ENCODE results near the gene RASGRP3. TPM values are rescaled to one million over a fixed set of nuclear protein-coding genes. Genes with fewer than 3 reads are reported as not detected.

RASGRP3 gene
- total RNA-seq, 2 donors from 2014 or later: 0.73 to 21.0 TPM

DNA sequence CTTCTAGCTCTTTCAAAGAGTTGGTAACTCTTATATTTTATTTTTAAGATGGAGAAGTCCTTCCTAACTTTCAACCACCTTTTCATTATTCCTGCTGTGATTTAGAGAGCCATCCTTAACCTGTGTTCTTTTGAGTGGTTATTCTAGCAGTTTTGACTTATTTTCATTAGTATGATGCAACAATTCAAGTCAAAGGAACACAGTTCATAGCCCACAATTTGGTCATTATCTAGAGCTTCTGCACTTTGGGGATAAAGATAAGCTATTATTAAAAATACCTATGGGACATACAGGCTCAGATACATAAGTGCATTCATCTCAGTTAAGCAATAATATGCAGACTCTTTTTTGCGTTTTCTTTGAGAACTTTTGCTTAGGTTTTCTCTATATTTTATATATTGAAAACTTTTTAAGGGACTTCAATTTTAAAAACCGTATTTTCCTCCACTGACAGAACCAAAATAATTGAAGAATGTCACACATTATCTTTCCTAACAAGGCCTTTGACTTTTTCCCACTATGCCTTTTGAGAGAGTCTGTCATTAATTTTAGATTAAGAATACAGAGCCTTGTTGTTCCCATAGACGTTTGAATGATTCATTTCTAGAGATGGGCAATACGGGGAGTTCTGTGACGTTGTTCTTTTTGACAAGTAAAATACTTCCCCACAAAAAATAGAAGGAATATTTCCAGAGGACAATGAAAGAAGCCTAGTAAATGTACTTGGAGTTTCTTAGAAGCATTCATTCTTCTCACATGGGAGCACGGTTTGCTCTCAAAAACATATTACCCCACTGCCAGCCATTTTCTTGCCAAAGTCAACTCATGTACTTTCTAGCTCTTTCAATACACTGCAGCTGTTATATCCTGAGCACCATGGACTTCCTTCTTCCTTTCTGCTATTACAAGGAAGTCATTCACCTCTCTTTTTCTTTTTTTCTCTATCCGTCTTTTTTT lies 42.9 kb upstream of the RASGRP3 start:
- intact Hi-C loops (cut with DNase I): no loop called here
- H3K9me3 ChIP-seq: no peaks in the 10 kb centered on the region
- no peaks in the 10 kb centered on the region for H3K36me3 ChIP-seq
- H3K27me3 ChIP-seq (replicated peaks; ENCODE audit: insufficient read depth): no peaks in the 10 kb centered on the region
- H3K4me1 ChIP-seq (replicated peaks): no peaks in the 10 kb centered on the region
- no peak overlapping the region for H3K27ac ChIP-seq
- 75% methylated on average over 7 of the region's 7 CpGs for WGBS
- DNase-seq (ENCODE audit: low spot score): no peak
- no peak overlapping the region for H3K4me3 ChIP-seq
- TF ChIP-seq, protein P1, sequence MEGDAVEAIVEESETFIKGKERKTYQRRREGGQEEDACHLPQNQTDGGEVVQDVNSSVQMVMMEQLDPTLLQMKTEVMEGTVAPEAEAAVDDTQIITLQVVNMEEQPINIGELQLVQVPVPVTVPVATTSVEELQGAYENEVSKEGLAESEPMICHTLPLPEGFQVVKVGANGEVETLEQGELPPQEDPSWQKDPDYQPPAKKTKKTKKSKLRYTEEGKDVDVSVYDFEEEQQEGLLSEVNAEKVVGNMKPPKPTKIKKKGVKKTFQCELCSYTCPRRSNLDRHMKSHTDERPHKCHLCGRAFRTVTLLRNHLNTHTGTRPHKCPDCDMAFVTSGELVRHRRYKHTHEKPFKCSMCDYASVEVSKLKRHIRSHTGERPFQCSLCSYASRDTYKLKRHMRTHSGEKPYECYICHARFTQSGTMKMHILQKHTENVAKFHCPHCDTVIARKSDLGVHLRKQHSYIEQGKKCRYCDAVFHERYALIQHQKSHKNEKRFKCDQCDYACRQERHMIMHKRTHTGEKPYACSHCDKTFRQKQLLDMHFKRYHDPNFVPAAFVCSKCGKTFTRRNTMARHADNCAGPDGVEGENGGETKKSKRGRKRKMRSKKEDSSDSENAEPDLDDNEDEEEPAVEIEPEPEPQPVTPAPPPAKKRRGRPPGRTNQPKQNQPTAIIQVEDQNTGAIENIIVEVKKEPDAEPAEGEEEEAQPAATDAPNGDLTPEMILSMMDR (IDR thresholded peaks at IDR 0.05): no peak
- TF ChIP-seq POLR2A (IDR thresholded peaks at IDR 0.05) (no peak), POLR2AphosphoS5 (IDR thresholded peaks at IDR 0.05) (no peak)

DNA sequence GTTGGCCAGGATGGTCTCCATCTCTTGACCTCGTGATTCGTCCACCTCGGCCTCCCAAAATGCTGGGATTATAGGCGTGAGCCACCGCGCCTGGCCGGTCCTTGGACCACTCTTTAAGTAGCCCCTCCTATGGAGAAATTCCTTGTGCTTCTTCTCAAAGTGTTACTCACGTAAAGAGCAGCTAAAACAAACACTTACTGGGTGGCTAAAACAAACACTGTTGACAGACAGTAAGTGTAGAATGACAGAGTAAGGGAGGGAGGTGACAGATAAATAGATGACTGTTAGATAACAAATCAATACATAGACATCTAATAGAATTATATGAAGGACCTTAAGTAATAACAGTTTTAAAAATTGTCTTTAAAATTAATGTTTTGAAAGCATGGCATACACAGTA lies 40.9 kb upstream of the RASGRP3 start:
- no peaks in the 10 kb centered on the region for H3K27me3 ChIP-seq (replicated peaks; ENCODE audit: insufficient read depth)
- 65% methylated on average over 8 of the region's 8 CpGs for WGBS

DNA sequence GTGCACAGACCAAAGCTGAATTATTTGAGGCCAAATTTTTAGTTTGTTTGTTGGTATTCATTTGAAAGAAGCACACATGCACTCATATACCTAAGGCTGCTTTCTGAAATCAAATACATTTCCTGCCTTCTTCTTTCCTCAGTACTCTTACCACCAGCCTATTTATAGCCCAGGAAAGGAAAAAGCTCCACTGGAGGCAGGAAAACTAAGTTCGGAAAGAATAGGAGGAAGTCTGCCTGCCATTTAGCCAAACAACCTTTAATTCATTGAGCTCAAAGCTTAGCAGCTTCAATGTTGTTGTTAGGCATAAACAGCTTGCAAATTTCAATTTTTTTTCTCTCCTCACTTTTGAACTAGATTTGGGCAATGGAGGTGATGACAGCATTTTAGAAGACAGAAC lies 40.4 kb upstream of the RASGRP3 start:
- TF ChIP-seq, protein P1 (IDR thresholded peaks at IDR 0.05): no peak
- TF ChIP-seq POLR2A (IDR thresholded peaks at IDR 0.05) (no peak), POLR2AphosphoS5 (IDR thresholded peaks at IDR 0.05) (no peak)
- no peak overlapping the region for H3K27ac ChIP-seq
- H3K4me3 ChIP-seq: no peak overlapping the region
- WGBS: 41% methylated on average over 1 of the region's 1 CpG
- H3K27me3 ChIP-seq (replicated peaks; ENCODE audit: insufficient read depth): no peaks in the 10 kb centered on the region
- H3K4me1 ChIP-seq (replicated peaks): no peaks in the 10 kb centered on the region
- no peaks in the 10 kb centered on the region for H3K36me3 ChIP-seq
- DNase-seq (ENCODE audit: low spot score): no peak
- intact Hi-C loops (cut with DNase I): loop anchor here (5.0 kb wide), 1 partner anchor 404 kb away; no protein-coding TSS in a partner anchor
- H3K9me3 ChIP-seq: no peaks in the 10 kb centered on the region

More for the DNA sequence above, 40.9 kb upstream of the RASGRP3 start:
- Histone ChIP-seq H3K9me3 (no peaks in the 10 kb centered on the region), H3K4me3 (no peak overlapping the region), H3K27ac (no peak overlapping the region), H3K4me1 (replicated peaks) (no peaks in the 10 kb centered on the region), H3K36me3 (no peaks in the 10 kb centered on the region)
- intact Hi-C loops (cut with DNase I): loop anchor here (5.0 kb wide), 1 partner anchor 403 kb away; no protein-coding TSS in a partner anchor
- DNase-seq (ENCODE audit: low spot score): no peak
- no peak for TF ChIP-seq POLR2AphosphoS5 (IDR thresholded peaks at IDR 0.05)
- TF ChIP-seq, protein P1 (IDR thresholded peaks at IDR 0.05): no peak
- no peak for TF ChIP-seq POLR2A (IDR thresholded peaks at IDR 0.05)

DNA sequence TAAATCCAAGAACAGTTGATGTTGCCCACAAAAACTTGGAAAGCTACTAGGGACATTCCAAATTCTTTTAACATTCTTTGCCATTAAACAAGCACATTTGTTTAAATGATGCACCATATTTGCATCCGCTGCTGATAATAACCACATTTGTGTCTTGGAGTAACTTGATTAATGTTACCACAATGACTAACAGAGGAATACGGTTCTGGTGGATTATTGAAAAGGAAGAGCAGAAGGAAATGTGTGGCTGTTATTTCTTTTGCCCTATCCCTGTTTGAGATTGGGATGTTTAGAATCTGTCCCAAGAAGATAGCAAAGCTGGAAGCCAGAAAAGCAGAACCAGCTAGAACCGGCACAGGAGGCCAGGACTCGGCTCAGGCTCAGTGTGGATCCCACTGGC lies 39.2 kb upstream of the RASGRP3 start:
- no peak overlapping the region for H3K4me3 ChIP-seq
- 58% methylated on average over 4 of the region's 4 CpGs for WGBS

More for the DNA sequence above, 39.2 kb upstream of the RASGRP3 start:
- DNase-seq (ENCODE audit: low spot score): no peak
- no peaks in the 10 kb centered on the region for H3K36me3 ChIP-seq
- intact Hi-C loops (cut with DNase I): loop anchor here (5.0 kb wide), 1 partner anchor 405 kb away; no protein-coding TSS in a partner anchor
- H3K9me3 ChIP-seq: no peaks in the 10 kb centered on the region
- no peaks in the 10 kb centered on the region for H3K27me3 ChIP-seq (replicated peaks; ENCODE audit: insufficient read depth)
- no peaks in the 10 kb centered on the region for H3K4me1 ChIP-seq (replicated peaks)
- TF ChIP-seq, protein P1 (IDR thresholded peaks at IDR 0.05): no peak
- TF ChIP-seq POLR2A (IDR thresholded peaks at IDR 0.05) (no peak), POLR2AphosphoS5 (IDR thresholded peaks at IDR 0.05) (no peak)
- H3K27ac ChIP-seq: no peak overlapping the region
